T-helper 1 cell (primary cell): ENCODE results near the gene MPPED2.

ENCODE experiments used
- DNase-seq, 5 donors: peaks; one replicate each; pipeline ENCODE4 v3.0.0-alpha.2; 2012 to 2020
- total RNA-seq, 4 donors: gene quantifications; one replicate each; lab custom pipeline; 2026; lab: John Stamatoyannopoulos, UW

Gene MPPED2, protein sequence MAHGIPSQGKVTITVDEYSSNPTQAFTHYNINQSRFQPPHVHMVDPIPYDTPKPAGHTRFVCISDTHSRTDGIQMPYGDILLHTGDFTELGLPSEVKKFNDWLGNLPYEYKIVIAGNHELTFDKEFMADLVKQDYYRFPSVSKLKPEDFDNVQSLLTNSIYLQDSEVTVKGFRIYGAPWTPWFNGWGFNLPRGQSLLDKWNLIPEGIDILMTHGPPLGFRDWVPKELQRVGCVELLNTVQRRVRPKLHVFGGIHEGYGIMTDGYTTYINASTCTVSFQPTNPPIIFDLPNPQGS
- 0 to 0.15 (median 0.04) reads per million in 4 donors for total RNA-seq

DNA sequence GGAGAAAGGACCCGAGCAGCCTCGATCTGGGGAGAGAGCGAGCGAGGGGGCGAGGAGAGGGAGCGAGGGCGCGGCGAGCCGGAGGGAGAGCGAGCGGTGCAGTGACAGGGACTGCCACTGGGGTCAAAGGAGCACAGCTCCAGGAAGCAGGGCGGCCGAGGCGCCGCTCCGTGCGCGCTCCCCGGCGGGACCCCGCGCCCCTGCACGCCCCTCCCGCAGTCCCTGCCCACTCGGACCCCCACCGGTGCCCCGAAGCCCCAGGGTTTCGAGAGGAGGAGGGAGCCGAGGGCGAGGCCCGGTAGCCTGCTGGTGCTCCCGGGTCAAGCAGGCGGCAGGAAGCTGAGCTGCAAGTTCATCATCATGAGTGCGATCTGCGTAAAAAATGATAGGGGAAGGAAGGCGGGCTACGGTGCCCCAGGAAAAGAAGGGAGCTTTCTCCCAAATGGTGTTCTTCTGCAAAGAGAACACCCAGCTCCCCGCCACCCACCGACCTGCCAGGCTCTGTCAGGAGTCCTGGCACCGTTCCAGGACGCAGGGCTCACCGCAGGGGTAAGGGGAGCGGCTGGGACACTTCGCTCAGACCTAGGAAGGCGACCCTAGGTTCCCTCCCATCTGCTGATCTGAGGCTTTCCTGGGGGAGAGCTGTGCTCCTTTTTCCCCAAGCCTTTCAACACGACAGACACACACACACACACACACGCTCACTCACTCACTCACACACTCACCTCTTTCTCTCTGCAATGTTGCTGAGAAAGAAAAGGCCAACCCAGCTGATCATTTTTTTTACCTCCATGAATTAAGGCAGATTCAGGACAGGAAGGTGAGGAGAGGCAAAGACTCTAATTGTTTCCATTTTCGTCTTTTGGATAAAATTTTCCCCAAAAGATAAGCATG is at the start of gene MPPED2:
Gene MPPED2 (minus strand): TSS at position 103 of the 894 bp plus-strand sequence. CDS start 5,980 bp downstream, outside the sequence.
- peak in 2 of 5 donors; percentile 1 to 11 for DNase-seq

DNA sequence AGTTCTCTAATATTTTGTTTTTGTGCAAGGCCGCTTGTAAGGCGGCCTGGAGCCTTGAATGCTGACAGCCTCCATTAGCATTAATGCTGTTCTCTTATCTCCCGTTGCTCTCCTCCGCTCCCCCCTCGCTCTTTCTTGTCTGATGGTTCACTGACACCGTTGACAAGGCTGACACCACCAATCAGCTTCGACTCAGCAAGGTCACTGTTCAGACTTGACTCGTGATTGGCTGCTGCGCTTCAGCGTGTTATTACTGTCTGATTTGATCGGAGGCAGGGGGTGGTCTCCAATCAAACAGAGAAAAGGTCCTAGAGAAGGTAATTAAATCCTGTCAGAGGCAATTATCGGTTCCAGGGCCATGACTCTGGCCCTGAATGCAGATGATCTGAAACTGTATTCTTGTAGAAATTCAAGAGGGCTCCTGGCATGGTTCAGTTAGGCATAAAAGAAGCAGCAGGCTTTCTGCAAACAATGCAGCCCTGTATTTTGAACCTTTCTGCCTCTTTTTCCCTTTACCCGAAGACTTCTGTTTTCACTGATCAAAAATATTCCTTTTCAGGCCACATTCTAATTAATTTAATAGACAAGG is 49.3 kb upstream of the MPPED2 start:
- DNase-seq = no peak

DNA sequence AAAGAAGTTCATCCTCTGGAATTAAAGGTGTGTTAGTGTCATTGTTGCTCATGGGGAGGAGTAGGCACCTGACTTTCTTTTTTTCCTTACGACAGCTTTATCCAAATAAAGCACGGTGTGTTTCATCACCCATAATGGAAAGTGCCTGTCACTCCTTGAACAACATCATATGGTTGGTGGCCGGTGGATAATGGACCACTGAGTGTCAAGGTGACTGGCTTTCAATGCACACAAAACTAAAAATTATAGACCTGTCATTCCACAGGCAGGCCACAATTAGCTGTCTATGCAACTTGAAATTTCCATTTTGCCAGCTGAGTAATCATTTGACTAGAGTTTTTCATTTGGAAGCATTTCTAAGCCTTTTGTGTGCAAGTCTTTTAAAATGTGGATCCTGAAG is 45.0 kb upstream of the MPPED2 start:
- no peak for DNase-seq

DNA sequence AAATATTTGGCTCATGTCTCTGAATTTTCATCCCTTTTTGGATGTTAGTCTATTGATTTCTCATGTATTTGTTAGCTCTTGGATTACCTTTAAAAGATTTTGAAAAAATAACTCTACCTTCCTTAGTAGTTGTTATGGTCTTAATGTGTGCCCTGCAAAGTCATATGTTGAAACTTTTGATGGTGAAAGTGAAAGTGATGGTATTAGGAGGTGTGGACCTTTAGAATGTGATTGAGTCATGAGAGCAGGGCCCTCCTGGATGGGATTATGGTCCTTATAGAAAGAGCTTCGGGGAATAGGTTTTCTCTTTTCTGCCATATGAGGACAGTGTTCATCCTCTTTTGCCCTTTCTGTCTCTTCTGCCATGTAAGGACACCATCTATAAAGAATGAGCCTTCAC is 33.6 kb upstream of the MPPED2 start:
- DNase-seq = no peak

DNA sequence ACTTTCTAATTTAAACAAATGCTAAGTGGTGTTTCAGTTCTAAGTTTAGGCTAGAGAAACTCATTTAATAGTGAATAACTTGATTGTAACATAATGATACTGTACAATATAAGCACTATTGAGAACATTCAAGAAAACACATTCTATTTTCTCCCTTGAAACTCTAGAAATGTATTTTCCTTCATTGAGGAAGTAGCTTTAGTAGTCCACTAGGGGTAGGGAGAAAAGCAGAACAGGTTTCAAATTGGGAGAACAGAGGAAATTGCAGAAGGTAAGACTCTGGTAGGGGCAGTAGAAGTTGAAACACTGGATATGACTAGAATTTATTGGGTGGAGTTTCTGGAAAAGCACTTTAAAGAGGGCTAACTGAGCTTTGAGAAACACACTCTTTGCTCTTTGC is 31.6 kb upstream of the MPPED2 start:
- no peak for DNase-seq

DNA sequence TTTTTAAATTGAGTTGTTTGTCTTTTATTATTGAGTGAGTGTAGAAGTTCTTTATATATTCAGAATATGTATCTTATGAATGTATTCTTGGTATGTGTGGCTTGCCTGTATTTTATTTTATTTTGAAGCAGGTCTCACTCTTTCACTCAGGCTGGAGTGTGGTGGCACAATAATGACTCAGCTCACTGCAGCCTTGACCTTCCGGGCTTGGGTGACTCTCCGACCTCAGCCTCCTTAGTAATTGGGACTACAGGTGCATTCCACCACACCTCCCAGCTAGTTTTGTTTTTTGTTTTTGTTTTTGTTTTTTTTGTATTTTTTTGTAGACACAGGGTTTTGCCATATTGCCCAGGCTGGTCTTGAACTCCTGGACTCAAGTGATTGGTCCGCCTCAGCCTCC is 24.5 kb upstream of the MPPED2 start:
- DNase-seq = no peak

DNA sequence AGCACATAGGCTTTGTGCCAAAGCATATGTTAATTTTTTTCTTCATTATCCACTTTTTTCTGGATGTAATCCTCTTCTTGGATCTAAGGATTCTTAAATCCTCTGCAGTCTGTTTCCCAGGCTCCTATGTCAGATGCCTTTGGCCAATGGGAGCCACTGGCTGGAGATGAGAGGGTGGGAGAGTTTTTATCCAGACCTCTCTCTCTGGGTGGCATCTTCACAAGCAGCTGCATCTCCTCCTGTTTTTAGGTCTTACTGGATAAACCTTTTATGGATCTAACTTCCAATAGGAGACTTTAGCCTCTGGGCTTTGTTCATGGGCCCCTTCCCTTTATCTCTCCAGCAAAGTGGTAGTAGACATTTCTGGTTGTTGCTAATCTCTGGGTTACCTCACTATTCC is 22.4 kb upstream of the MPPED2 start:
- DNase-seq = no peak

DNA sequence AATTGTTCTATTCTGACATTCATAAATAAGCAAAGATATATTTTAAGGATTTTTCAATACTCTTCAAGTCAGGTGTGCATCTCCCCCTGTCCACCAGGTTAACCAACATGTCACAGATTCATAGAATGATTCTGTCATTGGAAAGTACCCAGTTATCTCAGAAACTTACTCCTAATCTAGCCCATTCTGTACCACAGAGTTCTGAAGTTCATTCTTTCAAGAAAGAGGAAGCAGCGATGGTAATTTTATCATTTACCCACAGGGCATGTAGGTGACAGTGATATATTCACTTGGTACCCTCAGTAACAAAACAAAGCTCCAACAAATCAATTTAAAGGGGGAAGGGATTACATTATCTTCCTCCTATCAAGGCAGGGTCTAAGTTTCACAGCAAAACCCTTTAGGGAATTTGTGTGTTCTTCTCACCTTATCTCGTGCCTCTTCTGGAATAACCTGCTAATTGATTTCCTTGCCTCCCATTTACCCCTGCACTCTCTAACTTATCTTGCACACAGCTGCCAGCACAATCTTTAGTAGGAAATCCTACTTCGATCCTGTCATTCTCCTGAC is 19.0 kb upstream of the MPPED2 start:
- no peak for DNase-seq

DNA sequence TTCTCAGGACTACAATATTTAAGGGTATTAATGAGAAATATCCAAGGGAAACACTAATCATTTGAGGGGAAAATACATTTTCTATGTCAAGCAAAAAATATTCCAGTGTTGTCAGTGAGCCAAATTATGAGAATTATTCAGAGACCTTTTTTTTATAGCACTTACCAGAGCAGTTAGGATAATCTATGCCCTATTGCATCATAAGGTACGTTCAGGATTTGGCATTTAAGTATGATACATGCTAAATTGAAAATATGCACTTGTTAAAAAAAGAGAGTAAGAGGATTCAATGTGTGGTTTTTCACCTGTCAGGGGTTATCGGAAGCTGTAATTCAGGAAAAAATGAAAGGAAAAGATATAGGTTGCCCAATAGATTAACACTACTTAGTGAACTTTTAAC is 17.2 kb upstream of the MPPED2 start:
- no peak for DNase-seq

DNA sequence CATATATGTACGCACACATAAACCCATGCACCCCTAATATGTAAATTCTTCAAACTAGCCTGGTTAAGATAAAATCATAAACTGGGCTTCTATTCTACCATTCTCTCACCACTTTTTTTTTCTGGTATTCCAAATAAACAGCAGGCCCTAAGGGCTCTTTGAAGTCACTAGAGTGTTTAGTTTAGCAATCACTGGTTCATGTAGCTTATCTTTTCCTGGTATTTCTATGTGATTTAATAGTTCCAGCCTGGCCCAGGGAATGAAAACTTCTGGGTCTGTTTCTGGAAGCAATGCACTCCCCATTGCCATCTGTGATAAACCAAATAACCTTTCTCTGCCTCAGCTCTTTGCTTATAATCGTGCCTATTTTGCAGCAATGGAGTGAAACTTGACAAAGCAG is 10.7 kb upstream of the MPPED2 start:
- DNase-seq = no peak

DNA sequence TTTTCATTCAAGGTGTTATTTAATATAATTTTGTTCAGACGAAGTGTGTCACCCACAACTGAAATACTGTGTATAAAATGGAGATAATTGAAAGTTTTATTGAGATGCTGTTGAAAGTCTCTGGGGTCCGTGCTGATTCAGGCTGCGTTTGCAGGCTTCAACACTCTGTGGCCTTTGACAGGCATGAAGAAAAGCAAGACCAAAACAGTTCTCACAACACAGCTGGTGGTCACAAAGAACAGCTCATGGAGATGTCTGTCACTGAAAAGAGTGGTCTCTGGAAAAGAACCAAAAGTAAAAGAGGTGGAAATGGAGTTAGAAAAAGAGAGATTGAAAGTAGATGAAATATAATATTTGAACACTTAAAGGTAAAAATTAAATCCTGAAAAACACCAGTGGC is 9.8 kb upstream of the MPPED2 start:
- no peak for DNase-seq

DNA sequence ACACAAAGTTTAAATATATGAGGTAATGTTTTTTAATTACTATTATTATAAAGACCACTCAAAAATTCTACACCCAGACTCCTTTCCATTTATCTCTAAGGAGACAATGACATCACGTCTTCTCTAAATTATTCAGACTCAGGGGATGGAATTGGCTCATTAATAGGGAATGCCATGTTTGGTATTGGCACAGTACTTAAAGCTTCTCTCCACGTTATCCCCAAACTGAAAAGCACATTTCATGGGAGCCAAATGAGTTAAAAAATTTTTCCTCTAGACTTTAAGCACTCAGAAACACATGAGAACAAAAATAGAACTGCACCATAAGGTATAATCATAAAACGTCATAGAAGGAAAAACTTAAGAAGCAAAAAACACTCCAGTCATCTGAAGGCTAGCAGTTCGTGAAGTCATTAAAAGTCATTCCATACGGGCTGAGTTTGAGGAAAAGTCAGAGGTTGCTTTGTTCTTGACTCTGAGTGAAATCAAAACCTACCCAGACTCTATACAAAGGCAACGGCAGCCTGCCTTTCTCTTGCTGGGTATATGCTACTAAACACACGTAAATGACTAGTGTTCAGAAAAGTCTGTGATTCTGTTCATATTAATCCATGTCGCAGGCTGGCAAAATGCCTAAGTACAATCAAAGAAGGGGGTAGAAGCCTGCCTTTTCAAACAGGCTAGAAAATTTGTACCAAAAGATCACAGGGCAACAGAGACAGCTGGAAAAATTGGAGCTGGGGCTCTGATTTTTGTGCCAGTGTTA is 8.7 kb upstream of the MPPED2 start:
- no peak for DNase-seq

DNA sequence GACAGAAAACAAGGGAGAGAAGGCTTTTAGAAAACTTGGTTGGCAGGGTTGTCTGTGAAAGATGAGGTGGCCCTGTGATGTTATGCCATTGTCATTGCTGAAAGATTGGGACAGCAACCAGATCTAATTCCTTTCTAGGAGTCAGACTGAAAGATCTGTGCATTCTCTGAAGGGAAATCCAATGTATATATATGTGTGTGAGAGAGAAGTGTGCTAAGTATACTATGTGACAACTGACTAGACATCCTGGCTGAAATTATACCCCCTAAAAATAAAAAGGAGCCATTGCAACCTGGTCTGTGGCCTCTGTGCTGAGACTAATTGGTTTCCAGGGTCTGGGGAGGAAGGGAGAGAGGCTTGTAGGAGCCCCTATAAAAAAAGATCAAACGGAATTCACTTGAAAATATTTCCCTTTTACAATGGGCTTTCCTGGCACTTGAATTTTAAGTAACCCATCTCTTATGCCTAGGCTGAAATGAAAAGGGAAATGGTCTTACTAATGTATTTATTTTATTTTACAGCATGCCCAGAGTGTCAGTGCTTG is 1.2 kb upstream of the MPPED2 start:
- DNase-seq = no peak

DNA sequence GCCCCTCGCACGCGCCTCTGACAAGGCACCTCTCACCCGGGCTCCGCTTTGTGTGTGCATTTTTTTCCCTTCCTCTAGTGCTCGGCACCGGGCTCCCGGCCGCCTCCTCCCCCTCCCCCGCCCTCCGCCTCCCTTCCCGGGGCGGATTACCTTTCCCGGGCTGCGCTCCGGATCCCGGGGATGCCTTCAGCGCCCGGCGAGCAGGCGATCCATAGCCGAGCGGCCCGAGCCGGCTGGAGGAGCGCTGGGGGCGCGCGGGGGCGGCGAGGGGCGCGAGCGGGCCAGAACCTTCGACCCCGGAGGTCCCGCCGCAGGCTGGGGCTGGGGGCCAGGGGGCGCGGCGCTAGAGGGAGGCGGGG is 282 bp downstream of the MPPED2 start:
- DNase-seq = no peak

DNA sequence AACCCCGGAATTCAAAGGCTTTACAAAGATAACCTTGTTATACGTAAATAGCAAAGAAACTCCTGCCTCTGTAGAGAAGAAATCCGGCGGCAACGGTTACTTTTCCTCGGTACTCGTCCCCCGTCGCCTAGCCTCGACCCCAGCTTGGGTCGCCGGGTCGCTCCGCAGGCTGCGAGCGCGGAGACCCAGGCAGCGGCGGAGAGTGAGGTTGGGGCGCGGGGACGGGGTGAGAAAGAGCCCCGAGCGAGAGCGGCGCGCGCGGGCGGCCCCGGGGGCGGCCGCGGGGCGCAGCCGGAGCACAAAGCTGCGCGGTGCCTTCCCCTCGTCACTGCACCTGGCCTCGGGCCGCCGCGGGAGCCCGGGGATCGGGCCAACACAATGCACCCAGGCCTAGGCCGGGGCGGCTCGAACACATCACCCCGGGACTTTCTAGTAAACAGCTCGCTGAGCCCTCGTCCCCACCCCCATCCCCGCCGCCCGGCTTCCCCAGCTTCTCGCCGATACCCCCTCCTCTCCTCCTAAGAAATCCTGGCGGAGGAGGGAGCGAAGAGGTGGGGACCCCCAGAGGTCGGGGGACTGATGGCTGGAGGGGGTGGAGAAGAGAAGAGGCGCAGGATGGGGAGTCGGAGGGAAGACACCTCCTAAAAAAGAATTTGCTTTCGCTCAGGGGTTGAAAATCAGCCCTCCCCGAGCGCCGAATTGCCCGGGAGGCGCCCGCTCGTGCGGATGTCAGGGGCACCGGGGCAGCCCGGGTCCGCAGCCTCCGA is 845 bp downstream of the MPPED2 start:
- no peak for DNase-seq

DNA sequence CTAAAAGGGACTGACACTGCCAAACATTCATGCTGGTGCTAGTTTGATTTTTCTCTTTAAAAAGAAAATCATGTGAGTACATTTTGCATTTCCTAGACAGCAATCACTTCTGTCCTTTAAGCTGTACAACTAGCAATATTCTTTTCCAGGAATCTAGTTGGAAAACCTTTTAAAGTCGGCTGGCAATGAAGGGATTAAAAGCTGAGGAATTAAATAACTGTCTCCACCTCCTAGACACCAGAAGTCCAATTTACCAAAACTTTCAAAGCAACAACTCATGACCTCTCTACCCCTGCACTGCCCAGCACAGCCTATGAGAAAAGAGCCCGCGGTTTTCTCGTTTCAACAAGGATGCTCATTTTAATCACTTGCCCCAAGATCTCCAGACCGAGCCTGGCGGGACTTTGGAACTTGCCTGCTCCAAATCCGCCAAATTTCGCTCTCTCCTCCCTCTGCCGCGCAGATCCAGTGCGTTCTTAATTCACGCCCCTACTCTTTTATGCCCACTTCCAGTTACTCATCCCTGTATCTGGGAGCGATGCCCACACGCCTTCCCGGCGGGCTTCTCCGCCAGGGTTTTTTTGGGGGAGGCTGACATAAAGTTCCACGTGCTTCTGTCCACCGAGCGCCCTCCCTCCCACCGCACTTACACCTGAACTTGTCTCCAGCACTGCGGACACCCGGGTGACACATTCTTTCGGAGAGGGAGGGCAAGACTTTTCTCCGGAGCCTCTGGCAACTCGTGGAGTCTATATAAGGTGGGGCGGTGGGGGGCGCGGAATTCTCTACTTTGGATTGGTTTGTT is 2.5 kb downstream of the MPPED2 start:
- DNase-seq = no peak

DNA sequence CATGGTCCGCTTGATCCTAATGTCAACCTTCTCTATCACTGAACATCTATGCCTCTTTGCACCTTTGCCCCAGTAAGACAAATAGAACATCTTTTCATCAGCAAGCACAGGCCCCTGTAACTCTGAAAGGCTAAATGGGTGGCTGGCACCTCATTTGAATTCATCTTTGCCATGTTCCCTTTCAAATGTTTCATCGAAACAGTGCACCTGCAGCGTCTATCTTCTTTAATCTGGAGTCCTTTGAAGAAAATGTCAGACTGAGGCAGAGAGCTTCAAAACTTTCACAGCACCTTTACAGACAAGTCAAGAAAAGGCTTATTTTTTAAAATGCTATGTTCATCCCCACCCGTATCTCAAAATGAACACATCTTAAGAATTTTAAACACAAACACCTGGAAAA is 3.4 kb downstream of the MPPED2 start:
- DNase-seq = no peak

DNA sequence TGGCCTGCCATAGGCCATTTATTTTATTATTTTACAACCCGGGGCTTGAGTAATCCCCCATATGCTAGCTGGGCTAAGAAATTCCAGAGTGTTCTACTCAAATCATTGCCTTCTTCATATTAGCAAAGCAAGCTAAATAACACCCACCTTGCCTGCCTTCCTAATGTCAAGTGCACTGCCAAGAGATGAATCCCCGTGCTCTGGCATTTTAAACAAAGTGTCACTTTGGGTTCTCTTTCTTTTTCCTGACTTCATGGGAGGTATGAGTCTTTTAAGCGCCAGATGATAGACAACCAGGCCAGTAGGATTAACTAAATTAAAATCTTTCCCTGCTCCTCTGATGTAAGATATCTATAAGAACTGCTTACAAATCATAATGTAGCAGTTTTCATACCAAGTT is 4.5 kb downstream of the MPPED2 start:
- DNase-seq = no peak

DNA sequence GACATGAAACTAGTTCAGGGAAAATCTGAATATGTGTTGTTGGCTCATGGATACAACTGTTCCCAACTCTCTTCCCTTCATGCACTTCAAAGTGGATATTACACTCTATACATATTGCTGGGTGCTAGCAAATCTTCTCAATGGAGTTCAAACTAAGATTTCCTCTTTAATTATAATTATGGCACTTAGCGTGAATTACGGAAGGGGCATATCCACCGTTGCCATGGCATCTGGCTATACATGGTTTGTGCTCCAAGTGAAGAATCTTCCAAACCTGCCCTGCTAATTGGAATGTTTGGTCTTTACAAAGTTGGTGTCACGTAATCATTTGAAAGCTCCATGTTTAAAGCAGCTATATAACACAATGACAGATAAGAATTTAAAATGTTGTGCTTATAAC is 5.6 kb downstream of the MPPED2 start:
- DNase-seq = no peak

DNA sequence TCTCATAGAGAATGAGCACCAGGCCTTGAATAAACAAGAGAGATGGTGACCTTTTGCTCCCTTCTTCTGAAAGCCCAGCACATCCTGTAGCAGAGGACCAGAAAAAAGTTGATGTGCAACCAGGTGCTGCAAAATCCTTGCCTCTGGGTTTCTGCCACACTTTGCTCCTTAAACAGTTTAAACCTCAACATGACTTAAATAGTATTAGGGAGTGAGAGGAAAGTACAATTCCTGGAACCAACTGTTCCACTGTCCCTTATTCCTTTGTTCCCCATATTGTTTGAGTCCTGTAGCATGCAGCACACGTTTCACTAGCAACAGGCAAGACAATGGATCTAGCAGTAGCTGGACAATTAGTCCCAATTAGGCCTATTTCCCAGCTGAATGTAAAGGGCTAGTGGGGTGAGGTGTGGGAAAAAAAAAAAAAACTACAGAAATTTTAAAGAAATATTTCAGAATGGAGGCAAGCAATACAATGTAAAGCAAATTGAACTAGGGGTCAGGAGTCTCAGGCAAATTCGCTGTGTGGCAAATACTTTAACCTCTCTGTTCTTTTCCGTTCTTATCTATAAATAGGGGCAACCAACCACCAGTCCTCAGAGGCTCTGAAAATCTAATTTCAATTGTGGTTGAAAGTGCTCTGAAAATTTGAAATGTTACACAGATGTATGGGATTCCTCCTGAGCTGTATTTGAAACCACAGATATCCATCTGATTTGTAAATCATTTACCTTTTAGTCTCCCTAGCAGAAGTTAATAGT is 6.6 kb downstream of the MPPED2 start:
- no peak for DNase-seq
